SK-N-MC (cell line): Measurements from ENCODE around the gene NRAS.

Experiments used
- EZH2 ChIP-seq: fragments of 200-600 bp; sonication (generic); IDR thresholded peaks from one replicate; pipeline ENCODE4 v1.6.1; 2017; ENCODE audit warnings: antibody characterized with exemption
- POLR2AphosphoS5 ChIP-seq: IDR thresholded peaks from 2 replicates; pipeline ENCODE4 v1.6.1; 2012; ENCODE audit warnings: mild to moderate bottlenecking, low read depth, low read length, borderline replicate concordance

DNA sequence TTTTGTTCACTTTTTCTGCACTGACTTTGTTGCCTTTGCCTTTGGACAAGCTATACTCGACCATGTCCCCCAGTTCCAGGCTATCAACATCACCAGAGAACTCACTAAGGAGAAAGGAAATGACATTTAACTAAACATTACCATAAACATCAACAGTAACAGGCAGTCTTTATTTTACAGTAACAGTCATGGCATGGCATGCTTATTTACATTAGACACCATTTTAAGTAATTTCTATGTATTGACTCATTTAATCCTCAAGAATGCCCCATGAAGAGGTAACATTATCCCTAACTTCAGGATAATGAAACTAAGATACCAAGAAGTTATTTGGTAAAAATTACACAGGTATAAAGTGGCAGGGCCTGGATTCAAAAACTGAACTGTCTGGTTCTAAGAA, 8.7 kb upstream of the NRAS start:
- TF ChIP-seq POLR2AphosphoS5 (no peak), EZH2 (no peak)
